RKO (cell line): ENCODE data around the gene SUSD3.

Experiments used
- DNase-seq: peaks from one replicate; pipeline ENCODE4 v3.0.0-alpha.2; 2016; ENCODE audit warnings: low spot score

Gene SUSD3

GRCh38 chr9:93077367-93077766 lies 18.9 kb downstream of the SUSD3 start:
- DNase-seq, result no peak

GRCh38 chr9:93077811-93078210 lies 19.3 kb downstream of the SUSD3 start:
- DNase-seq, result no peak

GRCh38 chr9:93079371-93079770 lies 20.9 kb downstream of the SUSD3 start:
- DNase-seq, result no peak

- no peak for DNase-seq
Observed at GRCh38 chr9:93080406-93080805, 21.9 kb downstream of the SUSD3 start.

- no peak for DNase-seq
Observed at GRCh38 chr9:93081081-93081529, 22.6 kb downstream of the SUSD3 start.

GRCh38 chr9:93081931-93082330 lies 23.4 kb downstream of the SUSD3 start:
- no peak for DNase-seq

- DNase-seq, result no peak
Observed at GRCh38 chr9:93082841-93083411, 24.4 kb downstream of the SUSD3 start.

- no peak for DNase-seq
Observed at GRCh38 chr9:93083592-93084470, 25.3 kb downstream of the SUSD3 start.

GRCh38 chr9:93084471-93084881 lies 26.0 kb downstream of the SUSD3 start:
- no peak for DNase-seq

- DNase-seq, result no peak
Observed at GRCh38 chr9:93085676-93086075, 27.2 kb downstream of the SUSD3 start.

GRCh38 chr9:93086447-93087224 lies 28.1 kb downstream of the SUSD3 start:
- no peak for DNase-seq

- no peak for DNase-seq
Observed at GRCh38 chr9:93087971-93088655, 29.6 kb downstream of the SUSD3 start.

- DNase-seq, result no peak
Observed at GRCh38 chr9:93088656-93089015, 30.1 kb downstream of the SUSD3 start.

- no peak for DNase-seq
Observed at GRCh38 chr9:93089024-93089423, 30.5 kb downstream of the SUSD3 start.

GRCh38 chr9:93089481-93089991 lies 31.0 kb downstream of the SUSD3 start:
- no peak for DNase-seq

- DNase-seq, result no peak
Observed at GRCh38 chr9:93090091-93090655, 31.7 kb downstream of the SUSD3 start.

GRCh38 chr9:93091056-93091452 lies 32.6 kb downstream of the SUSD3 start:
- no peak for DNase-seq

- DNase-seq, result peak; percentile 95
Observed at GRCh38 chr9:93091453-93092081, 33.1 kb downstream of the SUSD3 start.

GRCh38 chr9:93092251-93092991 lies 33.9 kb downstream of the SUSD3 start:
- DNase-seq, result no peak

GRCh38 chr9:93093127-93093876 lies 34.8 kb downstream of the SUSD3 start:
- DNase-seq, result no peak
